ENCODE data around the gene NPR3.
"Not testable (repeated sequence)": the region's sequence is repeated elsewhere in the genome, so short reads cannot be mapped to it uniquely, and the experiment has no call there.

NPR3 gene

DNA sequence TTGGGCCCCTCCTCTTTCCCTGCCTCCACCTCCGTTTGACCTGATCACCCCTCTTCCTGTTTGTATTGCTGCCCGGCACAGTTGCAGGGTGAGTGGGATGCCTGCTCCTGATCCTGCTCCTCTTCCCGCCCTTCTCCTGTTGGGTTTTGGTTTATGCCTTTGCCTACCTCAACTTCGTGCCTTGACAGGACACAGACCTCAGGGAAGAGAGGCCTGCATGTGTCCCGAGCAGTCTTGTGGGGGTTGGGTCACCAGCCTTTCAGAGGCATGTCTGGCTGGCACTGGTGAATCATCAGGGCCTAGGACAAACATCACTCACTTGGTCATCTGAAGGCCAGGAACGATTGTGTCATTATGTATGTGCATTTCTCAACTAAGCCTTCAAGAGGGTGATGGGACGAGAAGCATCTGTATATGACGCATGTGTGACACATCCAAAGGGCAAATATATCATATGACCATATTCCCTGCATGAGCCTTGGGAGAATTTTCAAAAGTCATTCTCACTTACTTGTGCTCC, 56.9 kb downstream of the NPR3 start:
- DNase-seq (ENCODE audit: low read depth in 2 of 2): peak in 1 of 2 experiments; percentile 30

DNA sequence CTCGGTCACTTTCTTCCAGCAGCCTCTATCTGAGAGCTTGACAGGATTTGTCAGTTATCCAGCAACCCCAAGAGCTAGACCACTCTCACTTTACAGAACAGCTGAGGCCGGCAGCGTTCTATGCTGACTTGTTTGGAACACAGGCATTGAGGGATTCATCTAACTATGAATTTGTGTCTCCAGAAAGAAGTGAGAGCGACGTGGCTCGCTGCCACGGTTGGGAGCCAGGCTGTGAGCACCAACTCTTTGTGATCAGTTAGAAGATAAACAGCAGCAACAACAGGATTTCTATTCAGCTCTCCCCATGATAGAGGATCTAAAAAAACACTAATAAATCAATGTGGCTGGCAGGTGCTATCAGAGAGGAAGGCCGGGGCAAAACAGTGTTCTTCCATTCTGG, 58.6 kb downstream of the NPR3 start:
- no peak for DNase-seq (ENCODE audit: low read depth in 2 of 2)

DNA sequence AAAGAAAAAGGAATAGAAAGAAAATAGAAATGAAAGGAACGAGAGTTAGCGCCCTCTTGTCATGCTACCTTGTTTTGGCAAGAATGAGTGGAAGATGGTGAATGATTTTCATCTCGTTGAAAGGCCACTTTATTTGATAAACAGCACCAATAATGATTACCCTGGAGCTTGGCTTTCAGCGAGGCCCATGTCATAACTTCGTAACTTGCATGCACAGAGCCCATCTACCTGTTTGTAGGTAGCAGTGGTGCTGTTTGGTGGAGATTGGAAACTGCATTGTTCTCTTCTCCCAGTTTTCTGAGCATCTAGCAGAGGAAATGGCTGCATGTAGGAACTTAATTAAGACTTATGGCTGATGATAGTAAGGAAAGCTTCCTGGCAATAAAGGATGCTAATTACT, 59.3 kb downstream of the NPR3 start:
- DNase-seq (ENCODE audit: low read depth in 2 of 2): no peak

DNA sequence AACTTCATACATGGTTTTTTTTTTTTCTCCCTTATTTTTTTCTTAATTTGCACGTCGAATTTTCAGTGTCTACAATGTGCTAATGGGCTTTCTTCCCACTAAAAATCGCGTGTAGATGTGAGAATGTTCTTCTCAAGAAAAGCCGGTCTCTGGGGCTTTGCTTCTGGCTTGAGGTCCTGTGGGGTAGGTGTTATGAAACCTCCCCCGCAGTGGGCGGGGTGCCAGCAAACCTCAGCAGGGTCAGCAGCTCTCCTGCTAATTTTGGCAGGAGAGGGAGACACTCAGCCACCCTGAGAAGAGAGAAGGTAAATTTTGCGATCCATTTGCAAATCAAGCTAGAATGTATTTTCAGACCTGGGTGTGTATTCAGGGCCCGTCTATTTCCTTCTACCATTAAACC, 59.9 kb downstream of the NPR3 start:
- DNase-seq (ENCODE audit: low read depth in 2 of 2): no peak

DNA sequence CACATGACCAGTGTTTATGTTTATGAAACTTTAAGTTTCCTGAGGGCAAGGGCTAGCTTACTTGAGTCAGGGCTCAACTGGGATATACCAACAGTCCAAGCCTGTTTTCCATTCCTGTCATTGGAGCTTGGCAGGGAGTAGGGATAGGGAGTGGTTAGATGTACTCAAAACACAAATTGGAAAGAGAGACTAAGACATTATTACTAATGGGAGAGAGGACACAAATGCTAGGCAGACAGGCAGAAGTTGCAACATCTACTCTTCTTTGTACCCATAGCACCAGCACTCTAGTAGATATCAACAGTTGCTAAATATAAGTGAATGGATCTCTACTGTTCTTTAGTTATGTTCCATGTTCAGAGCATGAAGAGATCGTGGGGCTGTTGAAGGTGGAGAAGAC, 62.8 kb downstream of the NPR3 start:
- DNase-seq (ENCODE audit: low read depth in 2 of 2): no peak

DNA sequence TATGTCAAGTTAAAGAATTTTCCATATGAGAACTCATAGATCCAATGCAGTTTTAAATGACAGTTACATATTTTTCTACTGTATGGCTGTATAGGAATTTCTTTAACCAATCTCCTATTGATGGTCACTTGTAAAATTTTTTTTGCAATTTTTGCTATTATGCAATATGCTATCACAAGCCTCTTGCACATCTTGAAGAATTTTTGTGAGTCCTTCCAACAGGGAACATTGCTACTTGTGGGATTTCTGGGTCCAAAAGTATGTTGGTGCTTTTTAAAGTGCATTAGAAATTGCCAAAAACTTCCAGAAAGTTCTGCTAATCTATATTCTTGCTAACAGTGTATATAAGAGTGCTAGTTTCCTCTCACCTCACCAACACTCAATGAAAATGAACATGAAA, 65.1 kb downstream of the NPR3 start:
- DNase-seq (ENCODE audit: low read depth in 2 of 2): no peak

DNA sequence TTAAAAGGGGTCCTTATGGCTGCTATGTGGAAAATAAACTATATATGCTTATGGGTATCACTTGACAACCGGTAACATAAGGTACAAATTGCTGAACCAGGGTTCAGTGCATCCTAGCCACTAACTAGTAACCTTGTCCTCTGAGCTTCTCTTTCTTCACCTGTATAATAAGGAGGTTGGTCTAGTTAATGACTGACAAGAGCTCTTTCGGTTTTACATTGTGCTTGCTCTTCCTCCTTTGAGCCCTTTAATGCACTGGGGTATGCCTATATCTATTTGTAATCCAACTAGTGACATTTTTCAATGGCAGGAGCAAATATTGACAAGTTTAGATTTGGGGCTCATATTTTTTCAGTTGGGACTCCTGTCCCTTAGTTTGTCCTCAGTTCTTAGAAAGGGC, 66.1 kb downstream of the NPR3 start:
- DNase-seq (ENCODE audit: low read depth in 2 of 2): no peak

DNA sequence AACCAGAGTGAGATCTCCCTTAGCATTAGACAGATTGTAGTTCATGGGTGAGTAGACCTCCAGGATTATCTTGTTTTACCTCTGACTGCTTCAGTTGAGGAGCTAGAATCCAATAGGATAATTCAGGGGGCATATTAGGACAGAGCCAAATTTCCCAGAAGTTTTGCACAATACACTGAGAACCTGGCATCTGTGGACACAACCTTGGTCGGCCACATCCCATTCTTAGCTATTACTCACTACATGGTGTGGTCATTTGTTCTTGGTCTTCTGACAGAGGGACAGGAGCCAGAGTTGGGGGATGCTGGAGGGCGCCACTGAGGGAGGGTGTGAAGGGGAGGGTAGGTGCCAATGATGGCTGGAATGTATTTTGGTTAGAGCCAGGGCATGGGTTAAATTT, 66.6 kb downstream of the NPR3 start:
- DNase-seq (ENCODE audit: low read depth in 2 of 2): no peak

DNA sequence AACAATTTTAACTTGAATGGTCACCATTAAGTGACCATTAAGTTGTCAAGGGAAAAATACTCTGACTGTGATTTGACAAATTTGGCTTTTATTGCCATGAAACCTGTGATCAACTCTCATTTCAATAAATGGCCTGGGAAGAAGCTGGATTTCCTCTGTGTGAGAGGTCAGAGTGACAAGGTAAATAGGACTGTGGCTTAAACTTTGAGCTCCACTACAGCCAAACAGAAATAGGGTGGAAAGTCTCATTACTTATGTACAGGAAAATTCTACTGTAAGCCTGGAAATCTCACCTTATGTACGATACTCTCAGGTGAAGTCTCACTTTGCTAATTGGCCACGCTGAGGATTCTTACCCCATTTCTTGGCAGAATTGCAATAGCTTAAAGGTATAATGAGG, 67.3 kb downstream of the NPR3 start:
- DNase-seq (ENCODE audit: low read depth in 2 of 2): no peak

DNA sequence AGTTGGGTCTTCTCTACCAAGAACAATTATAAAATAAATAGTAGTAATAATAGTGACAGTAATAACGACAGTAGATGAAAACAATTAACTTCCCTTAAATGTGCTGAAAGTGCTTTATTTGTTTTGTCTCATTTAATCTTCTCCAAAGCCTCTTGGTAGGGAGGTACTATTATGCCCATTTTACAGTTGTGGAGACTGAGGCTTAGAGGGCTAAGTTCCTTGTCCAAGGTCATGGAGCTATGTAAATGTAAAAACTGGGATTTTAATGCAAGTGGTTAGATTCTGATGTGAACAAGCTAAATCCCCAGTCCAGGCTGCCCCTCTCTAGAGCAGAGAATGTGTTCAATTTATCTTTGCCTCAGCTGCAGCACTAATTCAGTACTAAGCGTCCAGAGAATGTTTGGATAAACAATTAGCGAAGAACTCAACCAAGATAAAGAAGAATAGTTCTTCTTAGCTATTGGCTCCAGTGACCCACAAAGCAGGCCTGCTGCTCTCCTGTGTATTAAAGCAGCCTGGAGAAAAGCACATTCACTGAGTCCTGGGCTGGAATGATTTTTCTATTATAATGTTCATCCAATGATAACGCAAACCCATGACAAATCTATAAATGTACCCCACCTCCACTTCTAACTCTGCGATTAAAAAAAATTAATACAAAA, 68.8 kb downstream of the NPR3 start:
- DNase-seq (ENCODE audit: low read depth in 2 of 2): no peak

DNA sequence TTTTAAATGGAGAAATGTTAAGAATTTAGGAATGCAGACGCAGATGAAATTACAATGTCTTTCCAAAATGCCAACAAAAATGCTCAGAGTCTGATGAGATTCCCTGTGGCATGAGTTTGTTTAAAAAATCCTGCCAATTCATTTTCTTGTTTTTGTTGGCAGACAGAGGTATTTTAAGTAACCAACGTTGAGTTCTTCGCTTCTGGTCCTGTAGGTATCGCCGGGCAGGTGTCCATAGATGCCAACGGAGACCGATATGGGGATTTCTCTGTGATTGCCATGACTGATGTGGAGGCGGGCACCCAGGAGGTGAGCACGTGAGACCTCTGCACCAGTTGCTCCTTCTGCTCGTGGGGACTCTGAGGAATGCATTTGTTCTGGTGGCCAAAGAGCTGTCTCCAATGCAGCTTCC, 69.4 kb downstream of the NPR3 start:
- DNase-seq (ENCODE audit: low read depth in 2 of 2): no peak

DNA sequence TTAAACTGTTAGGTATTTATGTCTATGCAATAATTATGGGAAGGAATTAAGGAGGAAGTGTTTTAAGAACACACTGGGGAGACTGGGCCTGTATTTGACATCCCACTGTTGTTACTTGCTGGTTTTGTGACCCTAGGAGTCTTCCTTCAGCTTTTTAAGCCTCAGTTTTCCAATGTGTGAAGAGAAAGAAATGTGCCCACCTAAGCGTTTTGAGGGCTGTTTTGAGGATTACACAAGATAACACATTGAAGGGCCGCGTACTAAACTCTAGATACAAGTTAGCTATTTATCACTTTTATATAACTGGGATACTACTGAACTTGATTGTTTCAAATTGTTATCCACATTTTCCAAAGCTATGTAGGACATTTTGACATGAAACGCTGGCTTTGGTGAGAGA, 72.5 kb downstream of the NPR3 start:
- DNase-seq (ENCODE audit: low read depth in 2 of 2): no peak

DNA sequence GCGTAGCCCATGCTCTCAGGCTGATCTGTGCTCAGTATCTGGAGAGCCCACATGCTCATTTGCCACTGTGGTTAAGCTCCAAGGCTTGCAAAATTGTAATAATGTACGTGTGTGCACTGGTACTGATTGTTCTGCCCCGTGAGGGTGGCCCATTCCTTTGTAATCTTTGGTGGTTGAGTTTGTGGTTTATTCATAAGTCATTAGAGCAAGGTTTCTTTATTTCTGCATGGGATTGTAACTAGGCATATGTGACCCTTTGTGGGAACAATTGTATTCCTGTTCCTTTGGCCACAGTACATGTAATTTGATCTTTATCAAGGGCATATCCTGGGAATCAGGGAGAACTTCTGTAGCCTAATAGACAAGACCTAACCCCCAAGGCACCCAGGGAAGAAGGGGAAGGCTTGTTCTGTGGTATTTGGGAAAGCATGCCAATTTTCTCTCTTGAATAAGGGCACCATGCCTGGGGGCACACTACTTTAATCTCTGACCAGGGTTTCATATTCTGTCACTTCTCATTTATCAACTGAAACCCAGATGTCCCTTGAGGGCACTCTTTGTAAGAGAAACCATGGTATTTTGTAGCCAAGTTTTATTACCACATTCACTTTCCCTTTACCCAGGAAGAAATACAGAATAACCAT, 74.6 kb downstream of the NPR3 start:
- no peak for DNase-seq (ENCODE audit: low read depth in 2 of 2)

DNA sequence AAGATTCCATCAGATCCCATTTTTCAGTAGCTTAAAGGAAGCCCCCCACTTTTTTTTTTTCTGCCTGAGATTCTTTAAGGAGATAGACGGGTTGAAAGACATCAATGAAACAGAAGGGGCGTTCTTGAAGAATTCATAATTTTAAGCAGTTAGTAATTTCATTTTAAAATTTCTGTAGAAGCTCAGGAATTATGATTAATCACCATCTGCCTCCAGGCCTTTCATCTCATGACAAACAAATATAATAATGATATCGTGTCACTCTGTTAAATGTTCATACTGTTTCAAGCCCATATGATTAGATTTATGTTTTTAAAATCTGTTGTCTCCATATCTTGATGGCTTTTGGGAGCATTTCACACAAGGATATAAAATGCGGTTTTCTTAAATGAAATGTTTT, 75.2 kb downstream of the NPR3 start:
- DNase-seq (ENCODE audit: low read depth in 2 of 2): no peak

DNA sequence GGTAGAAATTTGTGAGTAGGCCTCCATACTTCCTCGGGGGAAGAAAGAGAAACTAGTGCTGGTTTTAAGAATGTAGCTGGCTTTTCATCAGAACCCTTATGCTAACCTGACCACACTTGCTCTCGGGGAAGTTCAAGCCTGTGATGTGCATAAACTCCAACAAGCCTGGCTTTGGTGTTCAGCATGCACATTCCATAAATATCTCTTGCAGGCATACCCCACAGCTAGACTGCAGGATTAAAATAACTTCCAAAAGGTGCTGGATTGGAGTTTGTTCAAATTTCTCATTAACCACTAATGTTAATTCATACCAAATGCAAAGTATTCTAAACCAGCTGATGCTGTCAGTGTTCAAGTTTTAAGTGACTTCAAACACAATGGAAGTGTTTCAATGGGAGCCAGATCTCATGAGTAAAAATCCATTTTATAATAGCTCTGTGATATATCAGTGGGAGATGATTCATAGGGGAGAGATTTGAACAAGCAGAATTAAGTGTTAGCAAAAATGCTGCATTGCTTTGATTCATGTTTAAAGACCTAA, 79.4 kb downstream of the NPR3 start:
- peak; percentile 86 to 87 for DNase-seq (ENCODE audit: low read depth in 2 of 2)

DNA sequence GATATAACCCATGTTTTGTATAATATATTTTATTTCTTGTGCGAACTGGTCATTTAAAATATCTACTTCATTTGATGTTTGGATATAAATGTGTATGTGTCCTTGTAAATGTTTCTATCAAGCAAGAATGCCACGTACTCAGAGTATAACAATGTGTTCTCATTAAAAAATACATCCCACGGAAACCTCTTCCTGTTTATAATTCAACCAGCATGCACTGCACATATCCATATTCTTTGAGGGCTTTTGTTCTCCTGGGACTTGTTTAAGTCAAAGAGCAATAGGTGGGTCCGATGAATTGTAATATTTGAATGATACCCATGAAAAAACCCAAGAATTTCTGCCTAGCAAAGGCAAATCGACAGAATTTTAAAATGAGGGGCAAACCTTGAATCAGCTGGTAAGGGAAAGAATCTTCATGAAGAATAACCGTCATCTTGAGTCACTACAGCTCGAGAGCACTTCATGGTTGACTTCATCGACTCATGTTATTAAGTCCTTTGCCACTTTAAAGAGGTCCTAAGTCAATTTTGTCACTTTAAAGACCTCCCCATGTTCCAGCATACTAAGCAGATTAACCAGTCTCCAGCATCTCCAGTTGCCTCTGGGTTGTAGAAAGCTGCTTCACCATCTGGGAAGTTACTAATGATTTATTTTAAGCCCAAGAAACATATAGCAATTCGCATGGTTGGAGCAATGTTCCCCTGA, 80.6 kb downstream of the NPR3 start:
- no peak for DNase-seq (ENCODE audit: low read depth in 2 of 2)

DNA sequence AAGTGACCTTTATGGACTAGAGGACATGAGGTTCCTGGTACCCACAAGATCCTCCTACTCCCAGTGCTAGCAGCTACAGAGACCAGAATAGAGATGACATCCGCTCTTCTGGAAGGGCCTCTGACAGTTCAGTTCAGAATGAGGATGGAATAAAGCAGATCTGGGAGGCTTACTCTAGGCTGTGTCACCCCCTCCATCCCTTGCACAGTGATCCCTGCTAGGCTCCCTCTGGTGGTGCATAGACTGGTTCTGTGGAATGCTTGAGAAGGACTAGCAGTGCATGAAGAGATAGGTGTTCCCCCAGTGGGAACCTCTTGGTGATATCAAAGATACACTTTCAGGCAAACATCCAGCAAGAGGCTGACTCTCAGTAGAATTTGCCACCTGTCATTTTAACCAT, 83.0 kb downstream of the NPR3 start:
- DNase-seq (ENCODE audit: low read depth in 2 of 2): no peak

DNA sequence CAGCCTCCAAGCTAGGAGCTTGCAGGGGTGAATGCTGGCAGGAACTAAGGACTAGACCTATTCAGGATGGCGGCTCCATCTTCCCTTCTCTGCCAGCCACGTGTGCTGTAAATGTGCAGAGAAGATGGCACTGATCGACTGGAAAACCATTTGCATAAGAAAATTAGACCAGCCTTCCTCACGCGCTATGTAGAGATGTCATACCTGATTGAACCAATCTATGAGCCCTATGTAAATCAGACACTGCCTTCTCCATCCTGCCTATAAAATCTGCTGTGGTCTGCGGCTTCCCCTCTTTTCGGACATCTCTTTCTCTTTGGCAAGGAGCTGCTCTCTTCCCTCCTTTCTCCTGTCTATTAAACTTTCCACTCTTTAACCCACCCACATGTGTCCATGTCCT, 91.6 kb downstream of the NPR3 start:
- DNase-seq (ENCODE audit: low read depth in 2 of 2): no peak

DNA sequence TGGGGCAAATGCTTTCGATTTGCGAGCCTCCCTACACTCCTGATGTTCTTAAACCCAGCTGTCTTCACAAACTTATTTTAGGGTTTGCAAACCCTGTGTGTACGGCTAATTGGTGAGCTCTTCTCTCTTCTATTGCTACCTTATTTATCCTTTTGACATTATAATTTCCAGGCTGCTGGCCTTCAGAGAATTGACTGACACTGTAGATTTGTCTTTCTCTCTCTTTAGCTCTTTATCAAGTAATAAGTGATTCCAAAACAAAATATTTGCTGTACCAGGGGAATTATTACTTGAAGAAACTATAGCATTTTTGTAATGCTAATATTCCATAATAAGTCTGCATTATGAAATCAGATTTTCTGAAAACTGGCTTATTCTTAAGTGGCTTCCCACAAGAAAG, 92.5 kb downstream of the NPR3 start:
- no peak for DNase-seq (ENCODE audit: low read depth in 2 of 2)

DNA sequence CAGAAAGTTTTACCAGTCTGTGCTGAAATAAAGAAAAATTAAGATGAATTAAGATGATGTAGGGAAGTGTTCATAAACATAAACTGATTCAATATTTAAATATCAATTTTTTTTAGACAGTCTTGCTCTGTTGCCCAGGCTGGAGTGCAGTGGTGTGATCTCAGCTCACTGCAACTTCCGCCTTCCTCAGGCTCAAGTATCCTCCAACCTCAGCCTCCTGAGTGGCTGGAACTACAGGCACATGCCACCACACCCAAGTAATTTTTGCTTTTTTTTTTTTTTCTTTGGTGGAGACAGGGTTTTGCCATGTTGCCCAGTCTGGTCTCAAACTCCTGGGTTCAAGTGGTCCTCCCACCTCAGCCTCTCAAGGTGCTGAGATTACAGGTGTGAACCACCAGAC, 94.3 kb downstream of the NPR3 start:
- DNase-seq (ENCODE audit: low read depth in 2 of 2): not testable (repeated sequence)

DNA sequence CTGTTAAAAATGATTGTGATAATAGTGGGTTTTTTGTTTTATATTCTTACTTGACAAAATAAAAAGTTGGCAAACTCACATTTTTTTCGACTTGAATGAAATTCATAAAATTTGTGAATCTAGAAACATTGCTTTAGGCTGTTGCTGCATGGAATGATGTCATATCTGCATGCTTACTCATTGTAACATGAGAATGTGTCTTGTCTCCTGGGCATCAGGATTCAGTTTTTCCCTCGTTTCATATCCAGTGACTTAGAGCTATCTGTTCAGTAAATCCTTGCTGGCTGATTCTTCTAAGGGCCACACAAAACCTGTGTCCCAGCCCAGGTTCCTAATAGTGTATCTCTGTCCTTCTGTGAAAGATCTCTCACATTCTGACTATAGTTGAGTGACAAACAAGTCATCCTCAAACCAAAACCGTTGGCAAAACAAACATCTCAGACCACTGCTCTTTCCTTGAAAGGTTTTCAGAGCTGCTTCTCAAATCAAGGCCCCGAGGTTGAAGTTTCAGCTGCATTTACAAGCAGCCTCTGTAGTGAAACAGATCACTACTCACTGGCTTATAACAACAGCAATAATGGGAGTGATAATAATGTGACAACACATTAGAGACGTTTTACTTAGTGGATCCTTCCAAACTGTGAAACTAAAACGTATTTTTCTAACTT, 95.0 kb downstream of the NPR3 start:
- DNase-seq (ENCODE audit: low read depth in 2 of 2): peak; percentile 67 to 74

DNA sequence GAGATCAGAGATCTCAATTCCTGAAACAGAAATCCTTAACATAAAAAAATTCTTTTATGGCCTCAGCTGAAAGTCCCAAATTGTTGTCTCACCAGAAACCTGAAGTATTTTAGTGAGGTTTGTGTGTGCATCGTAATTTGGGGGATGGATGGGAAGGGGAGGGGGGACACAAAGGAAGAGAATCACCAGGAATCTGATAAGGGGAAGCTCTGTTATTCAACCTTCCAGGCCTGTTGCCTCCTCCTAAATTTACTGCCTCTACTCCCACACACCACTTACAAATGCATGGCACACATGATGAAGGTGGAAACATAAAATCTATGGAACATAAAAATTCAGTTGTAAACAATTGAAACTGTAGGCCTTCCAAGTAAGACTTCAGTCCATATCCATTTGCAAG, 97.7 kb downstream of the NPR3 start:
- no peak for DNase-seq (ENCODE audit: low read depth in 2 of 2)
